ENCODE measurements around the gene ENDOU.

The ENDOU gene

GRCh38 chr12:47744005-47744651, 18.8 kb upstream of the ENDOU start:
- DNase-seq (ENCODE audit: low read depth): peak; percentile 35

GRCh38 chr12:47743311-47743860, 18.1 kb upstream of the ENDOU start:
- DNase-seq (ENCODE audit: low read depth): no peak

GRCh38 chr12:47742253-47742825, 17.0 kb upstream of the ENDOU start:
- peak; percentile 70 for DNase-seq (ENCODE audit: low read depth)

- DNase-seq (ENCODE audit: low read depth): peak; percentile 29
These were observed 16.0 kb upstream of the ENDOU start for GRCh38 chr12:47741340-47741703.

GRCh38 chr12:47740606-47741339, 15.5 kb upstream of the ENDOU start:
- DNase-seq (ENCODE audit: low read depth): no peak

- no peak for DNase-seq (ENCODE audit: low read depth)
These were observed 14.7 kb upstream of the ENDOU start for GRCh38 chr12:47739979-47740378.

GRCh38 chr12:47739297-47739696, 14.0 kb upstream of the ENDOU start:
- DNase-seq (ENCODE audit: low read depth): no peak

GRCh38 chr12:47737936-47738594, 12.8 kb upstream of the ENDOU start:
- no peak for DNase-seq (ENCODE audit: low read depth)

GRCh38 chr12:47736877-47737676, 11.8 kb upstream of the ENDOU start:
- DNase-seq (ENCODE audit: low read depth): no peak

GRCh38 chr12:47736216-47736615, 10.9 kb upstream of the ENDOU start:
- no peak for DNase-seq (ENCODE audit: low read depth)

- DNase-seq (ENCODE audit: low read depth): no peak
These were observed 10.4 kb upstream of the ENDOU start for GRCh38 chr12:47735649-47736048.

GRCh38 chr12:47734725-47735480, 9.6 kb upstream of the ENDOU start:
- DNase-seq (ENCODE audit: low read depth): no peak

GRCh38 chr12:47733142-47733541, 7.9 kb upstream of the ENDOU start:
- DNase-seq (ENCODE audit: low read depth): no peak

GRCh38 chr12:47732504-47732903, 7.2 kb upstream of the ENDOU start:
- DNase-seq (ENCODE audit: low read depth): no peak

GRCh38 chr12:47731723-47732122, 6.4 kb upstream of the ENDOU start:
- DNase-seq (ENCODE audit: low read depth): no peak

GRCh38 chr12:47730341-47730744, 5.1 kb upstream of the ENDOU start:
- DNase-seq (ENCODE audit: low read depth): no peak

GRCh38 chr12:47729233-47729632, 3.9 kb upstream of the ENDOU start:
- DNase-seq (ENCODE audit: low read depth): no peak

- DNase-seq (ENCODE audit: low read depth): no peak
These were observed 603 bp upstream of the ENDOU start for GRCh38 chr12:47725893-47726292.

GRCh38 chr12:47722941-47723631, 2.2 kb downstream of the ENDOU start:
- no peak for DNase-seq (ENCODE audit: low read depth)

- DNase-seq (ENCODE audit: low read depth): no peak
These were observed 3.0 kb downstream of the ENDOU start for GRCh38 chr12:47722136-47722834.

All from activated T-cell treated with anti-CD3 and anti-CD28 coated beads for 48 hours (primary cell).